ENCODE results near the gene EXOC6.
"Not testable (repeated sequence)": the region's sequence is repeated elsewhere in the genome, so short reads cannot be mapped to it uniquely, and the experiment has no call there.

The EXOC6 gene

GRCh38 chr10:92880233-92880861, 32.0 kb downstream of the EXOC6 start:
- no peak for DNase-seq (ENCODE audit: low read depth in 3 of 3)

GRCh38 chr10:92880917-92881316, 32.6 kb downstream of the EXOC6 start:
- DNase-seq (ENCODE audit: low read depth in 3 of 3): no peak

GRCh38 chr10:92886334-92886961, 38.1 kb downstream of the EXOC6 start:
- no peak for DNase-seq (ENCODE audit: low read depth in 3 of 3)

- DNase-seq (ENCODE audit: low read depth in 3 of 3): no peak
These were observed 42.2 kb downstream of the EXOC6 start for GRCh38 chr10:92890471-92890870.

GRCh38 chr10:92891885-92892690, 43.8 kb downstream of the EXOC6 start:
- DNase-seq (ENCODE audit: low read depth in 3 of 3): no peak

- no peak for DNase-seq (ENCODE audit: low read depth in 3 of 3)
These were observed 44.4 kb downstream of the EXOC6 start for GRCh38 chr10:92892691-92893054.

- DNase-seq (ENCODE audit: low read depth in 3 of 3): no peak
These were observed 45.8 kb downstream of the EXOC6 start for GRCh38 chr10:92894081-92894655.

GRCh38 chr10:92897916-92898315, 49.6 kb downstream of the EXOC6 start:
- DNase-seq (ENCODE audit: low read depth in 3 of 3): no peak

GRCh38 chr10:92901819-92902251, 53.5 kb downstream of the EXOC6 start:
- DNase-seq (ENCODE audit: low read depth in 3 of 3): no peak

GRCh38 chr10:92903633-92904032, 55.3 kb downstream of the EXOC6 start:
- DNase-seq (ENCODE audit: low read depth in 3 of 3): no peak

- no peak for DNase-seq (ENCODE audit: low read depth in 3 of 3)
These were observed 59.0 kb downstream of the EXOC6 start for GRCh38 chr10:92907280-92907679.

- not testable (repeated sequence) for DNase-seq (ENCODE audit: low read depth in 3 of 3)
These were observed 64.3 kb downstream of the EXOC6 start for GRCh38 chr10:92912631-92913030.

- no peak for DNase-seq (ENCODE audit: low read depth in 3 of 3)
These were observed 65.7 kb downstream of the EXOC6 start for GRCh38 chr10:92913973-92914372.

GRCh38 chr10:92914478-92915325, 66.4 kb downstream of the EXOC6 start:
- peak; percentile 13 to 39 (median 15) for DNase-seq (ENCODE audit: low read depth in 3 of 3)

- DNase-seq (ENCODE audit: low read depth in 3 of 3): no peak
These were observed 67.6 kb downstream of the EXOC6 start for GRCh38 chr10:92915892-92916291.

GRCh38 chr10:92916433-92916832, 68.1 kb downstream of the EXOC6 start:
- DNase-seq (ENCODE audit: low read depth in 3 of 3): no peak

- DNase-seq (ENCODE audit: low read depth in 3 of 3): no peak
These were observed 70.3 kb downstream of the EXOC6 start for GRCh38 chr10:92918603-92919002.

GRCh38 chr10:92920866-92921265, 72.5 kb downstream of the EXOC6 start:
- no peak for DNase-seq (ENCODE audit: low read depth in 3 of 3)

GRCh38 chr10:92923416-92923815, 75.1 kb downstream of the EXOC6 start:
- no peak for DNase-seq (ENCODE audit: low read depth in 3 of 3)

- DNase-seq (ENCODE audit: low read depth in 3 of 3): no peak
These were observed 81.6 kb downstream of the EXOC6 start for GRCh38 chr10:92929896-92930295.

GRCh38 chr10:92931597-92931996, 83.3 kb downstream of the EXOC6 start:
- no peak for DNase-seq (ENCODE audit: low read depth in 3 of 3)

- no peak for DNase-seq (ENCODE audit: low read depth in 3 of 3)
These were observed 89.6 kb downstream of the EXOC6 start for GRCh38 chr10:92937876-92938275.
